ENCODE results near the gene ZNF367.

DNA sequence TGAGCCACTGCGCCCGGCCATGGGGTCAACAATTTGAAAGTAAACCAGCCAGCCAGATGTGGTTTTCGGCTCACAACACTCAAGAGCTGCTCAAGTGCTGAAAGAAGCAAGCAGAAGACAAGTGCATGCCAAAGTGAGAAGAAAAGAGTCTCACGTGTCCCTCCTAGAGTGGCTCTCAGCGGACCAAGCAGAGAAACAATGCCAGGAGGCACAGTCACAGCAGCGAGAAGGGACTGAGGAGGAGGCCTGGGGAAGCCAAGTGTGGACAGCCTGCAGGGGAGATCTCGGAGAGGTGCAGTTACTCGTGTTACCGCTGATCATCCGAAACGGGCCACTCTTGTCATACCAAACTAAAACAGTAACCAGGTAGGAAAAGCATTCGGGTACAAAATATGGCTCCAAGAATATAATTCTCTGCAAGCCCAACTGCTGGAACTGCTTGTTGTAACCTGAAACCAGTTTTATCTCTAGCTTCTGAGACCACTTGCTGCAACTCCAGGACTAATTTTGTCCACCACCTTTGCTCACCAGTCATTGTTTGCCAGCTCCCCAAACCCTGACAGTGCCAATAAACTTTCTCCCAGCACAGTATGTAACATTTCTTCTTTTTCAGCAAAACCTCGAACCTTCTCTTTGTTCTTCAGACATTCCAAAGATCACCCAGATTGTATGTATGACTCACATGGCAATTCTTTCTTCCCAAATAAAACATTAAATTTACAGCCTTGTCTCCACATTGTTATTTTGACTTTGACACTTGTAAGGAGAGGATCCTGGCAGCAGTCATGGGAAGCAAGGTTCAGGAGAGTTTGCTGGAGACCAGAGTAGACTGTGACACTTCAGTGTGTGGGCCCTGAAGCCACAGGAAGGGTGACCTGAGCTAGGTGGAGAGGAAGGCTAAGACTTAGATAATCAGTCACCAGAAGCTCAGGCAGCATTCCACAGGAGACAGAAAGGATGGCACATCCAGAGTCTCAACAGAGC lies 41.0 kb downstream of the ZNF367 start:
- TF ChIP-seq POLR2A (IDR thresholded peaks at IDR 0.05; ENCODE audit: extremely low read depth, insufficient read length) (no peak), MYC (IDR thresholded peaks at IDR 0.05; ENCODE audit: low read depth, low read length) (no peak)
- TF ChIP-seq, protein P1, sequence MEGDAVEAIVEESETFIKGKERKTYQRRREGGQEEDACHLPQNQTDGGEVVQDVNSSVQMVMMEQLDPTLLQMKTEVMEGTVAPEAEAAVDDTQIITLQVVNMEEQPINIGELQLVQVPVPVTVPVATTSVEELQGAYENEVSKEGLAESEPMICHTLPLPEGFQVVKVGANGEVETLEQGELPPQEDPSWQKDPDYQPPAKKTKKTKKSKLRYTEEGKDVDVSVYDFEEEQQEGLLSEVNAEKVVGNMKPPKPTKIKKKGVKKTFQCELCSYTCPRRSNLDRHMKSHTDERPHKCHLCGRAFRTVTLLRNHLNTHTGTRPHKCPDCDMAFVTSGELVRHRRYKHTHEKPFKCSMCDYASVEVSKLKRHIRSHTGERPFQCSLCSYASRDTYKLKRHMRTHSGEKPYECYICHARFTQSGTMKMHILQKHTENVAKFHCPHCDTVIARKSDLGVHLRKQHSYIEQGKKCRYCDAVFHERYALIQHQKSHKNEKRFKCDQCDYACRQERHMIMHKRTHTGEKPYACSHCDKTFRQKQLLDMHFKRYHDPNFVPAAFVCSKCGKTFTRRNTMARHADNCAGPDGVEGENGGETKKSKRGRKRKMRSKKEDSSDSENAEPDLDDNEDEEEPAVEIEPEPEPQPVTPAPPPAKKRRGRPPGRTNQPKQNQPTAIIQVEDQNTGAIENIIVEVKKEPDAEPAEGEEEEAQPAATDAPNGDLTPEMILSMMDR (IDR thresholded peaks at IDR 0.05; ENCODE audit: low read depth, low read length) = no peak
